ENCODE data around the gene OTUD4.
"Not testable (repeated sequence)": the region's sequence is repeated elsewhere in the genome, so short reads cannot be mapped to it uniquely, and the experiment has no call there.

The OTUD4 gene

DNA sequence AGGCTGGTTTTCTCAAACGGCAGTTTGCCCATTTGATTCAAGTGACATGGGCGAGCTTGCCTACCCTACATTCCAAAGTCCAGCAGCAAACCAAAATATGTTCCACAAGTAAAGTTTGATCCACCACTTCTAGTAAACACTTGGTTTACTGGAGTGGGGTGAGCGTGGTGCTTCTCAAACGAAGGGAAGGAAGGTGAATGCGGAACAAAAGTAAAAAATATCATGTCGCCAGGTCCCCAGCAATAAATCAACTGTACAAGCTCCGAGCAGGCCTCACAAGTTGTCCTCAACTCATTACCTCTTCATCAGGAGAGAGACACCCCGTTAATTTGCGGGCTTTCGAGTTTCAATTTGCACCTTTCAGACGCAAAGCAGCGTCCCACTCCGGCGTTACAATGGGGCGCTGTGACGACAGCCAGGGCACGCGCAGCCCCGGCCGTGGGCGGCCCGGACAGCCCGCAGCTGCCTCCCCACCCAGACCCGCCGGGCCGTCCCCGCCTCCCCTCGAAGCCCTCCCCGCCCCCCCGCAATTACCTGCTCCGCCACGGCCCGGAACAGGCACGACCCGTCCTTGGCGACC, 1.0 kb downstream of the OTUD4 start:
- DNase-seq, result no peak

- no peak for DNase-seq
Measured at GRCh38 chr4:145178740-145179280, 1.6 kb downstream of the OTUD4 start.

DNA sequence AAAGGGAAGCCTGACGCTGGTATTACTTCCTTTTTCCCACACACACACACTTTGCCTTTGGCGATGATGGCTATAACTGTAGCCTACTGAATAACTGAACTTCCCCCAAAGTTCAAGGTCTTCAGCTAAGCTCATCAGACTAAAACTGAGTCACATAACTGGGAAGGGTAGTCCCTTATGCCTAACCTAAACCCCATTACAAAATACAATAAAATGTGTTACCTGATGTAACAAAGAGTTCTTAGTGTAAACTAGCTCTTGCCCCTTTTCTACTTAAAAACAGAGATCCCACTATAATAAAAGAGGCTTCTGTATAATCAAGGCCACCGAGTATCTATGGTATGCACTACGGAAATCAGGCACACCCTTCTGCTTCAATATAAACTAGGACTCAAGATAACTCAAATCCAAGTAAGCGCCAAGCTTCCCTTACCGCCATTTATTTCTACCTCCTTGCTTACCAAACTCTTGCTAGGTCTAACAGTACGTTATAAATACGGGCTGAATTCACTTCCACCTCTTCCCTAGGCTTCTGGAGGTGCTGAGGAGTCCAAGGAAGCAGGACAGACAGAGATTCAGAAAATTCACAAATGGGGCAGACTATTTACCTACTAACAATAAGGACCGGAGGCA, 2.4 kb downstream of the OTUD4 start:
- DNase-seq, result no peak

- no peak for DNase-seq
Measured at GRCh38 chr4:145177511-145177905, 2.9 kb downstream of the OTUD4 start.

- no peak for DNase-seq
Measured at GRCh38 chr4:145176641-145177432, 3.6 kb downstream of the OTUD4 start.

DNA sequence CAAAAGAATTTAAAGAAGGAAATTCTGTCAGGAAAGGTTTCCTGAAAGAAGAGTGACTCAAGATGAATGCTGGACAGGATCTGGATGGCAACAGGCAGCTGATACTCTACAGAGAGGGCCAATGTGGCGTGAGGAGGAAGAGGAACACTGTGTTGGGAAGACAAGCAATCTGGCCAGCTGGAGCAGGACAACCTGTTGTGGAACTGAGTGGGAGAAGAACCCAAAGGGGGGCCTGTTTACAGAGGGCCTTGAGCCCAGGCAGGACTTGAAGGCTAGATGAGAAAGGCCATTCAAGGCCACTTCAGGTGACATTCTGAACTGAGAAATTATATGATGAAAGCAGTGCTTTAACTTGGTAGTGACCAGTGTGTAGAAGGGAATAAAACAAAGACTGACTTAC, 8.5 kb downstream of the OTUD4 start:
- no peak for DNase-seq

DNA sequence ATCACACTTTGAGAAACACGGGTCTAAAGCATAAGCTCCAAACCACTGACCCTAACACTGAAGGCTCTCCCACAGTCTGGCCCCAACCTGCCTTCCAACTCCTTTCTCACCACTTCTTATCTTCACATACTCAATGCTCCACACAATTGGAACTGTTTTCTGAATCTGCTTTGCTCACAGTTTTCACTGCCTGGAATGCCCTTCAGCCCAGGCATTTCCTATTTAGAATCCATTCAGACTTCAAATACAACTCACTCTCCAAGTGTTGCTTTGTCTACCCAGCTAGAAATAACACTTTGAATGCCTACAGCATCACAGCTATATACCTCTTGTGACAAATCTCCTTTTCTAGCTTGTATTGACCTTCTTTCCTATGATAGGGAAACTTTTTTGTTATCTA, 10.2 kb downstream of the OTUD4 start:
- DNase-seq, result no peak

DNA sequence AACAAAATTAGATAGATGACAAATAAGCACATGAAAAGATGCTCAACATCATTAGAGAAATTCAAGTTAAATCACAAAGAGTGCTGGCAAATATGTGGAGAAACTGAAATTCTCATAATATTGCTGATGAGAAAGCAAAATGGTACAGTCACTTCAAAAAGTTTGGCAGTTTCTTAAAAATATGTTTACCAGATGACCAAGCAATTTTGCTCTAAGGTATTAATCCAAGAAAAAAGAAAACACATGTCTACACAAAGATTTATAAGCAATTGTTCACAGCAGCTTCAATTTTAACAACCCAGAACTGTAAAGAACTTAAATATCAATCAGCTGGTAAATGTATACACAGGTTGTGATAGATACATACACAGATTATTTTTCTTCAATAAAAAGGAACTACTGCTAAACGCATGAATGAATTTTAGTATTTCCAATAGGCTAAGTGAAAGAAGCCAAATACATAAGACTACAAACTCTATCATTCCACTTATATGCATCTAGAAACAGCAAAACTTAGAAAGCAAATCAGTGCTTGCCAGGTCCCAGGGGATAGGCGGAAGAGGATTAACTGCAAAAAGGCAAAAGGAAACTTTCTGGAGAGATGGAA, 11.7 kb downstream of the OTUD4 start:
- no peak for DNase-seq

- no peak for DNase-seq
Measured at GRCh38 chr4:145167887-145168286, 12.5 kb downstream of the OTUD4 start.

- no peak for DNase-seq
Measured at GRCh38 chr4:145161549-145161948, 18.8 kb downstream of the OTUD4 start.

DNA sequence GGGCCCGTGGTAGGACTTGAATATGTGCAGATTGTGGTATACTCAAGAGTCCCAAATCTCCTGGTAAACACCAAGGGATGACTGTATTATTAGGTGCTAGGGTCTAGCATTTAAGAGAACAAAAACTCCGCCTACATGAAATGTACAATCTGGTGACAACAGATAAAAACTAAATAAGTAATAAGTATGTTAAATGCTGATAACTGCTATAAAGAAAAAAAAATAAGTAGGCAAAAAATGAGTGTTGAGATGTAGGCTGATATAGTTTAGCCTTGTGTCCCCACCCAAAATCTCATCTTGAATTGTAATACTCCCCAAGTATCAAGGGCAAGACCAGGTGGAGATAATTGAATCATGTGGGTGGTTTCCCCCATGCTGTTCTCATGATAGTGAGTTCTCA, 23.4 kb downstream of the OTUD4 start:
- no peak for DNase-seq

DNA sequence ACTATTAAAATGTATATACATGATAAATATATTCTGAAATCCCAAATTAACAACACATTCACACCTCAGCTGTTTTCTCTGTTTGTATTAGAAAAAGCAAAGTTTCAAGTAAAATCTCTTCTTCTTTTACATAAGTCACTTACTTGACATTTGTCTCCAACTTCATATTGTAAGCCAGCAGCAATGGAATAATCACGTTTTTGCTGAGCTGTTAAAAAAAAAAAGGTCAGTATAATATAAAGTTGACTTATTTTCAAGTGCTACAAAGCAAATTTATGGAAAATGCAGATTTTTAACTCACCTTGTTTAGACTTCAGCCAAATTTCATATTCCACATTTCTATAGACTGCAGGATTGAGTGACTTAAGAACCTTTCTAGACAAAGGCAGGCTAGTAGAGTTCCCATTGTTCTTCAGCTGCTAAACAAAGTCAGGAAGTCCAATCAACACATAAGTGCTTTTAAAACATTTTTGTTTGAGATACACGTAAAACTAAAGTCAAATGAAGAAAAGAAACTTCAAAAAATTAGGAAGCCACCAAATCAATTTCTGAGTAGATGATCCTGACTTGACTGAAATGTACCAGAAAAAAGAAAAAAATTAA, 25.0 kb downstream of the OTUD4 start:
- no peak for DNase-seq

- DNase-seq, result no peak
Measured at GRCh38 chr4:145154573-145154972, 25.8 kb downstream of the OTUD4 start.

DNA sequence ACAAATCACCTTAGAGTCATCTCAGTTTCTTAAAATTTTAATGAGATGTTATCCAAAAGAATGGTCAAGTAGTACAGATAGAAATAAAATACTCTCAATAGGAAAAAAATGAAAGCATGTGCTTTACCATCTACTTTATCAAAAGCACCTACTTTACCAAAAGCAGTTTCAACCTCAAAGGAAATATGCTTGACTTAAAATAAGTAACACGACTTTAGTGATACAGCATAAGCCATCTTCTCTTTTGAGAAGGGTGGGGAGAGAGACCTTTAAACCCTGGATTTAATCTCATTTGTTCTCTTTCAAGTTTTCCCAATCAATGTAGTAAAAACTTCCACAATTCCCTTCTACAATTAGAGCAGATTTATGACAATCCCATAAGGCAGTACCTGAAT, 26.5 kb downstream of the OTUD4 start:
- no peak for DNase-seq

DNA sequence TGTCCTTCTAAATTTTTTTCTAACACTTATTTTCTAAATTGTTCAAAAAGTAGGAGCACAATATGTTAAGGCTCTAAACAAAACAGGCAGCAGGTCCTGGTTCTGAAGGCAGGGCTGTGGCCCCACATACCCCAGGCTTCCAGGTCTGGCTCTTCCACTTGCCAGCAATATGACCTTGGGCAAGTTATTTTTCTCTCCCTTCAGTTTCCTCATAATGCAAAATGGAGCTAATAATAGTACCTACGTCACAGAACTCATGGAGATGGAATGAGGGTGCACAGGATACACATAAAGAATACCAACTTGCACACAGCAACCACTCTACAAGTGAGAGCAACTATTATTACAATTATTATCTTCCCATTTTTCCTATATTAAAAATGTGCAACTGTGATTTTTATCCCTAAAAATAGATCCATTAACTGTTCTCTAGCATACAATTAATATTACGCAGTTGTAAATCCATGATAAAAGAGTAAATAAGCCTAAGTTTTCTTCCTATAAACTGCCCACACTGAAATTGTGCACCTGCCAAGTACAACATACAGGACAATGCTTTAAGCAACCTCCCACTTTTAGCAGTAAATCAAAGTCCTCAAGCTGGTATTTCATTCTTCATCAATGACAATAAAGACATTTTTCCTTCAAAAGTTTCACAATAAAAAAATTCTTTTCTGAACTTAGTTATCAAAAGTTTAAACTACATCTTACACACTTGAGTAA, 27.0 kb downstream of the OTUD4 start:
- no peak for DNase-seq

DNA sequence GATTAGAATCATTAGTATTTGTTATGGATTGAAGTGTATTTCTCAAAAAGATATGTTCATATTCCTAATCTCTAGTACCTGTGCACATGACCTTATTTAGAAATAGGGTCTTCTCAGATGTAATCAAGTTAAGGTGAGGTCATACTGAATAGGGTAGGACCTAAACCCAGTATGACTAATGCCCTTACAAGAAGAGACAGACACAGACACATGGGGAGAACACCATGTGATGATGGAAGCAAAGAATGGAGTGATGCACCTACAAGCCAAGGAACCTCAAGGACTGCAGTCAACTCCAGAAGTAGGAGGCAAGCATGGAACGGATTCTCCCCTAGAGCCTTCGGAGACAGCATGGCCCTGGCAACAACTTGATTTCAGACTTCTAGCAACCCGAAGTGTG, 31.4 kb downstream of the OTUD4 start:
- DNase-seq, result no peak

- DNase-seq, result not testable (repeated sequence)
Measured at GRCh38 chr4:145136219-145136618, 44.2 kb downstream of the OTUD4 start.

- no peak for DNase-seq
Measured at GRCh38 chr4:145132511-145133098, 47.8 kb downstream of the OTUD4 start.

- no peak for DNase-seq
Measured at GRCh38 chr4:145131848-145132247, 48.5 kb downstream of the OTUD4 start.

DNA sequence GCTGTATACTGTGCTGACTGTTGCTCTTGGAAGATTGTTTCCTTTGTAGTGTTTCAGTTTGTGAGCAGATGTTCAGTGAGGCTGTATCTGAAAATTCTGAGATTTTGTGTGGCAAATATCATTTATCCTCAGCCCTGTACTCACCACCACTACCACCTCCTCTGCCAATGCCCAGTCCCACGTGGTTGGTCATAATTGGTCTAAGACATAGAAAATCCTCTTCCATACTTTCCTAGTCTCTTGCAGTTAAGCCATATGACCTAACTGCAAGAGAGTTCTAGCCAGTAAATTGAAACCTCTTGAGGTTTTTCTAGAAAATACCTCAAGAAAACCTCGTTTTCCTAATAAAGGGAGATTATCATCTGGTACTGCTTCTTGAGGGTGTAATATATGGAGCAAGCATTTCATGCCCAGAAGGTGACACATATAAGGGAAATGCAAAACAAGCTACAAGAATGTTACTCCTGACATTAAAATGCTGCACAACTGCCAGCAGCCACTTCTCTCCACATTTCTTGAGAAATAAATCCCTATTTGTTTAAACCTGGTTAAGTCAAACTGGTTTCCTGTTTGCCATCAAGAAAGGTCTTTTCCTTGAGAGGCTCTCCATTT, 49.5 kb downstream of the OTUD4 start:
- no peak for DNase-seq

- no peak for DNase-seq
Measured at GRCh38 chr4:145130130-145130529, 50.3 kb downstream of the OTUD4 start.

DNA sequence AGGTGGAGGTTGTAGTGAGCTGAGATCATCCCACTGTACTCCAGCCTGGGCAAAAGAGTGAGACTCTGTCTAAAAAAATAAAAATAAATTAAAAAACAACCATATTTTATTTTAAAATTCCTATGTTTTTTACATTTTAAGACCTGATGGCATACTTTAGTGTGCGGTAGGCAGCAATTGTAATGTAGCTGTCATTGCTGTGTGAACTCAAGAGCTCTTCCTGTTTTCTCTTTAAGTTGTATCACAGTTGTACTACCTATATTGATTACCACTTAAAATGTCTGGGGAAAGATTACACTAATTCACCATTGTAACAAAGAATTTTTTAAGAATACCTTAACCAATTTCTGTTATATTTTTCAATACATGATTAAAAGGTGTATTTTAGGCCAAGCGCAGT, 55.0 kb downstream of the OTUD4 start:
- no peak for DNase-seq

Data from NCI-H1417 treated with DMSO at 0.1 percent for 48 hours (cell line).